Motor neuron (in vitro differentiated cells): ENCODE measurements around the gene FAM171A2. TPM values are rescaled to one million over a fixed set of nuclear protein-coding genes. Genes with fewer than 3 reads are reported as not detected.
"Not testable (repeated sequence)": the region's sequence is repeated elsewhere in the genome, so short reads cannot be mapped to it uniquely, and the experiment has no call there.

ENCODE experiments used
- ATAC-seq, 8 experiments: fragments of 200-7000 bp; cut with Tn5 transposase; replicated peaks in 6 of 8; 2 replicates each; pipeline ENCODE4 v1.8.0; 2021; ENCODE audit warnings: mild to moderate bottlenecking in 8 of 8, moderate library complexity in 8 of 8
- H3K27ac ChIP-seq, 2 donors: fragments of 250-450 bp; sonication (Bioruptor Pico); 2 replicates each; pipeline ENCODE4 v1.9.0; 2021; ENCODE audit warnings: antibody characterized with exemption in 2 of 2, mild to moderate bottlenecking in 2 of 2, moderate library complexity in 1 of 2
- H3K4me1 ChIP-seq, 2 donors: fragments of 250-450 bp; sonication (Bioruptor Pico); replicated peaks in 1 of 2; 2 replicates each; pipeline ENCODE4 v1.6.1; 2021; ENCODE audit warnings: antibody characterized with exemption in 2 of 2, mild to moderate bottlenecking in 2 of 2, moderate library complexity in 1 of 2
- H3K4me3 ChIP-seq, 5 donors: fragments of 250-450 bp; sonication (Bioruptor Pico); 2 replicates each; pipeline ENCODE4 v1.9.0; 2021; ENCODE audit warnings: antibody characterized with exemption in 5 of 5, mild to moderate bottlenecking in 5 of 5, moderate library complexity in 4 of 5
- WGBS, 10 experiments: fragments of 450-650 bp; shearing (Covaris generic); methylation state at CpG; one replicate each; pipeline ENCODE4 v1.0.0; 2022; 5-methylcytosine and 5-hydroxymethylcytosine counted together
- in situ Hi-C, 9 experiments: fragments of 400-800 bp; cut with MboI; loops; one replicate each; pipeline ENCODE4 v1.15.0; 2021; ENCODE audit warnings: low sequenced_read_pairs in 9 of 9, low pct_unique_long_range_greater_than_20kb in 2 of 9; ENCODE audit not compliant: unreplicated experiment in 9 of 9
- total RNA-seq, 8 experiments: library from RNA; unstranded; fragments of 300-600 nt; gene quantifications; 2 replicates each; pipeline versions ENCODE4 v1.2.3 to v1.2.4, GENCODE V29; 2022

Gene FAM171A2
- total RNA-seq, 8 experiments from 2014 or later = 0.81 to 30.1 (median 22.7) TPM

DNA sequence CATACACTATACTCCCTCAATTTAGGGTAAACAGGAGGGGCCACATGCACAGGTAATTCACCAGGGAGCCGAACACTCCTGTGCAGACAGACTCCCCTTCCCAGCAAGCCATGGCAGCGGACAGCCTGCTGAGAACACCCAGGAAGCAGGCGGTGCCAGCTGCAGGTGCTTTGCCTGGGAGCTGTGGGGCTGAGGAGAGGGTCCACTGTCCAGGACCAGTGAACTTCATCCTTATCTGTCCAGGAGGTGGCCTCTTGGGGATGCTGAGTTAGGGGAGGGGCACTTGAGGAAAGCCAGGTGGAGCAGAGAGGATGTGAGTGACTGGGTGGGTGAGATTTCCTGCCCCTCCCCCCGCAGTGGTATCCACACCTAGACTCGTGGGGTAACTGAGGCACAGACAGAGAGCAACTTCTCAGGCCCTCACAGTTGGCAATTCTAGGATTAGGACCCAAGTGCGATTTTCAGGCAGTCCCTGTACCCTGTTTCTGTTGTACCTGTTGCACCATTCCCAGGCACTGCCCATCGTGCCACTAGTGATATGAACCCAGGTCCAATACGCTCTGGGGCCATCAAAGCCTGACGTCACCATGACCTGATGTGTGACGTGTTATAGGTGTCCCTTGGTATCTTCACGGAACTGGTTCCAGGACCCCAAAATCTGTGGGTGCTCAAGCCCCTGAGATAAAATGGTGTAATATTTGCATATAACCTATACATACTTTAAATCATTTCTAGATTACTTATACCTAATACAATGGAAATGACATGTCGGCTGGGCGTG lies 17.4 kb downstream of the FAM171A2 start:
- in situ Hi-C loops = loop anchor here in 3 of 9 experiments (25.0 kb wide), 1 partner anchor 134 kb away; the partner anchor contains the start of gene UBTF (in 3 of the 3)
- ATAC-seq = no peak
- 67 to 100% (median 74%) methylated on average over 1 to 10 of the region's 13 CpGs; no CpG with 5 or more reads in 4 of the 10 experiments for WGBS, 10 experiments
- H3K27ac ChIP-seq = no peak overlapping the region
- peak overlapping the region; percentile 50 to 83 (median 62) for H3K4me3 ChIP-seq
- H3K4me1 ChIP-seq = peaks cover 4 to 8% of the 10 kb centered on the region in 2 donors

- H3K4me3 ChIP-seq = peak overlapping the region; percentile 50 to 83 (median 62)
- in situ Hi-C loops = loop anchor here in 3 of 9 experiments (25.0 kb wide), 1 partner anchor 133 kb away; the partner anchor contains the start of gene UBTF (in 3 of the 3)
- H3K27ac ChIP-seq = peak overlapping the region in 1 of 2 donors; percentile 10
- WGBS, 10 experiments = 0 to 3% (median 0%) methylated on average over 2 to 9 of the region's 21 CpGs; no CpG with 5 or more reads in 6 of the 10 experiments
- peak; percentile 10 to 37 (median 26) for ATAC-seq
- H3K4me1 ChIP-seq = peaks cover 4 to 8% of the 10 kb centered on the region in 2 donors
These were observed 18.1 kb downstream of the FAM171A2 start for GRCh38 chr17:44345454-44346026.

DNA sequence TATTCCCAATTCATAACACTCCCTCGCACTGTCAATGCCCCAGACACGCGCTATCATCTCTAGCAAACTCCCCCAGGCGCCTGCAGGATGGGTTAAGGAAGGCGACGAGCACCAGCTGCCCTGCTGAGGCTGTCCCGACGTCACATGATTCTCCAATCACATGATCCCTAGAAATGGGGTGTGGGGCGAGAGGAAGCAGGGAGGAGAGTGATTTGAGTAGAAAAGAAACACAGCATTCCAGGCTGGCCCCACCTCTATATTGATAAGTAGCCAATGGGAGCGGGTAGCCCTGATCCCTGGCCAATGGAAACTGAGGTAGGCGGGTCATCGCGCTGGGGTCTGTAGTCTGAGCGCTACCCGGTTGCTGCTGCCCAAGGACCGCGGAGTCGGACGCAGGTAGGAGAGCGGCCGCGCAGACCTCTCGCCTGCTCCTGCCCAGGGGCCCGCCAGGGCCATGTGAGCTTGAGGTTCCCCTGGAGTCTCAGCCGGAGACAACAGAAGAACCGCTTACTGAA lies 18.7 kb downstream of the FAM171A2 start, which contains the start of gene GRN:
Gene GRN (plus strand): TSS at position 364 of the 515 bp plus-strand sequence. CDS start 3,863 bp downstream, outside the sequence.
- Histone ChIP-seq H3K4me3 (peak within 1 kb of the TSS; percentile 50 to 83 (median 62)), H3K4me1 (peaks cover 4 to 8% of the 10 kb centered on the region in 2 donors), H3K27ac (peak within 1 kb of the TSS; percentile 10 to 44)
- 0 to 10% (median 1%) methylated on average over 2 to 9 of the region's 26 CpGs; no CpG with 5 or more reads in 6 of the 10 experiments for WGBS, 10 experiments
- ATAC-seq = peak; percentile 93 to 99 (median 98)
- in situ Hi-C loops = loop anchor here in 3 of 9 experiments (25.0 kb wide), 1 partner anchor 133 kb away; the partner anchor contains the start of gene UBTF (in 3 of the 3)

DNA sequence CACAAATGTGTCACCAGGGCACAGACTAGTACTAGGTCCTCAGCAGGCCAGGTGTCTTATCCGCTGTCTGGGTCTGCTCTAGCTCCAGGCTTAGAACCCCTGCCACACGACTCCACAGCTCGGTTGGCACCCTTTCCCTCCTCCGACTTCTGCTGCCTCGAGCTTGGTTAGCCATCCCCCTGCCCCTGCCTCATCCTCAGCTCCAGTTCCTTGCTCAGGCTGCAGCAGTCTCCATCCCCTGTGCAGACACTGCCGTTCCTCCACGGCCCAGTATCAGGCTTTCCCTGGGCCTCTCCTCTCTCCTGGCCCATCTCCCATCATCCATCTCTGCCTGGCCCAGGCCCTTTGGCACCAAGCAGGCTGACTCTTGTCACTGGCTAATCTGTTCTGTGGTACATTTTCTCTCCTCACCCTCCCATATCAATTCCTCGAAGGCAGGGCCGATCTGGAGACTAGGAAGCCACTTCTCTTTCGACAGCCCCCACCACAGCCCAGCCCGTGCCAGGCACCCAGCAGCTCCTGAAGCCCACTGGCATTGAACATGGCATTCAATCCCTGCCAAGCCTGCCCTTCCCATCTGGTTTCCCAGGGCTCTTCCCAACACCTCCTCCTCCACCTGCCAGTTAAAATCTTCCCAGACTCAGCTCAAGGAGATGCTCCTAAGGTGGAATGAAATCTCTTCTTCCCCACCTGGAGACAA lies 20.0 kb downstream of the FAM171A2 start:
- no peak for ATAC-seq
- Histone ChIP-seq H3K4me3 (no peak overlapping the region), H3K27ac (no peak overlapping the region), H3K4me1 (peaks cover 4 to 8% of the 10 kb centered on the region in 2 donors)
- in situ Hi-C loops = loop anchor here in 3 of 9 experiments (25.0 kb wide), 1 partner anchor 131 kb away; the partner anchor contains the start of gene UBTF (in 3 of the 3)
- WGBS, 10 experiments = 19 to 67% (median 40%) methylated on average over 1 to 7 of the region's 11 CpGs; no CpG with 5 or more reads in 2 of the 10 experiments

DNA sequence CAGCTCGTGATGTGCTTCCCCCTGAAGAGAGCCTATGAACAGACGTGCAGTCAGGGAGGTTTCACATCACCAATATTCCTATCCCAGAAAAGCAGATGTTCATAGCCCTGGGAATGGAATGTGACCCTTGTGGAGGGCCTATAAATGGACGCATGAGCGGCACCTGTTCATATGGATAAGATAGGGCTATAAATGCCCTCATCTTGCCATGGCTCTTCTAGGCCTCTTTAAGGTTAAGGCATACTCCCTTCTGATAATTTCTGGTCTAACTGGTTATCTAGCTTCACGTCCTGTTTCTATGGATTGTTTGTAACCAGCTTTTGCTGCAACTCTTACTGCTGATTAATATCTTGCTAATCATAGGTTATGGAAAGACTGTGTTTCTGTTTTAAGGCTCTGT lies 23.1 kb downstream of the FAM171A2 start:
- H3K27ac ChIP-seq, H3K4me1 ChIP-seq, H3K4me3 ChIP-seq, ATAC-seq: not testable (repeated sequence)
- in situ Hi-C loops = loop anchor here in 3 of 9 experiments (25.0 kb wide), 1 partner anchor 128 kb away; the partner anchor contains the start of gene UBTF (in 3 of the 3)
- 0 to 60% (median 43%) methylated on average over 1 to 3 of the region's 5 CpGs; no CpG with 5 or more reads in 4 of the 10 experiments for WGBS, 10 experiments

- Histone ChIP-seq H3K4me1 (no peaks in the 10 kb centered on the region), H3K4me3 (no peak overlapping the region), H3K27ac (no peak overlapping the region)
- ATAC-seq = peak in 7 of 8 experiments; percentile 28 to 59 (median 46)
- WGBS, 10 experiments = 20 to 100% (median 50%) methylated on average over 1 to 4 of the region's 6 CpGs; no CpG with 5 or more reads in 6 of the 10 experiments
- in situ Hi-C loops = loop anchor here in 3 of 9 experiments (25.0 kb wide), 1 partner anchor 126 kb away; the partner anchor contains the start of gene UBTF (in 3 of the 3)
These were observed 25.0 kb downstream of the FAM171A2 start for GRCh38 chr17:44338702-44339101.

- H3K4me3 ChIP-seq = no peak overlapping the region
- no peak overlapping the region for H3K27ac ChIP-seq
- 7 to 80% (median 36%) methylated on average over 2 to 3 of the region's 5 CpGs; no CpG with 5 or more reads in 5 of the 10 experiments for WGBS, 10 experiments
- in situ Hi-C loops = loop anchor here in 3 of 9 experiments (25.0 kb wide), 1 partner anchor 124 kb away; the partner anchor contains the start of gene UBTF (in 3 of the 3)
- peaks cover 2 to 5% of the 10 kb centered on the region in 2 donors for H3K4me1 ChIP-seq
- ATAC-seq = no peak
These were observed 27.7 kb downstream of the FAM171A2 start for GRCh38 chr17:44335968-44336367.

DNA sequence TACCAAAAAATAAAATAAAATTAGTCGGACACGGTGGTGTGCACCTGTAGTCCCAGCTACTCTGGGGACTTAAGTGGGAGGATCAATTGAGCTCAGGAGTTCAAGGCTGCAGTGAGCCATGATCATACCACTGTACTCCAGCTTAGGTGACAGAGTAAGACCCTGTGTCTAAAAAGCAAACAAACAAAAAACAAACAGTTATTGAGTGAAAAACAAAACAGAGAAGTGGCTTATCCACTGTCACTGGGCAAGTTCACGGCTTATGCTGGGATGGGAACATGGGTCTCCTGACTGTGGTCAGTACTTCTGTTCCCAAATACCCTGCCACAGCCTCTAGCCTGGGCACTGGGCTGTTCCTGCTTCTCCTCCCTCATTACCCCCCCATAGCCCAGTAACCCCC lies 28.1 kb downstream of the FAM171A2 start:
- Histone ChIP-seq H3K27ac (no peak overlapping the region), H3K4me1 (peaks cover 4 to 6% of the 10 kb centered on the region in 2 donors), H3K4me3 (no peak overlapping the region)
- in situ Hi-C loops = loop anchor here in 3 of 9 experiments (25.0 kb wide), 1 partner anchor 123 kb away; the partner anchor contains the start of gene UBTF (in 3 of the 3)
- 70 to 100% (median 83%) methylated on average over 1 to 3 of the region's 3 CpGs; no CpG with 5 or more reads in 3 of the 10 experiments for WGBS, 10 experiments
- no peak for ATAC-seq

- in situ Hi-C loops = loop anchor here in 3 of 9 experiments (25.0 kb wide), 1 partner anchor 122 kb away; the partner anchor contains the start of gene UBTF (in 3 of the 3)
- peaks cover 4 to 6% of the 10 kb centered on the region in 2 donors for H3K4me1 ChIP-seq
- WGBS, 10 experiments = 13 to 25% methylated on average over 1 to 2 of the region's 3 CpGs; no CpG with 5 or more reads in 8 of the 10 experiments
- H3K4me3 ChIP-seq = no peak overlapping the region
- H3K27ac ChIP-seq = no peak overlapping the region
- no peak for ATAC-seq
These were observed 28.9 kb downstream of the FAM171A2 start for GRCh38 chr17:44334727-44335126.

DNA sequence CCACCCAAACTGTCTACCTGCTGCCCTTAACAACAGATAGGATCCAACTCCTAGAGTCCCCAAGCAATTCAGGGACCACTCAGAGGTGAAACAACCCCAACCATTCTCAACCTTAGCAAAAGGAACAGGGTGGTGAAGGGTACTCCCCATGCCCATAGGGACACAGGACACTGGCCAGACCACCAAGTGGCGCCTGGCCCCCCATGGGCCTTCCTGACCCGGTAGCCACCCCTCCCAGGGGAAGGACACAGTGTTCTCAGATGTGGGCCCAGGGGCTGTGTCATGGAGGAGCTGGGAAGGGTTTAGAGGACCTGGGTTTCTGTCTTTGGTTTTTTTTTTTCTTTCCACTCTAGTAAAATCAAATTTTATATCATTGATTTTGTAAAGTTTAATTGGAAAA lies 29.3 kb downstream of the FAM171A2 start:
- Histone ChIP-seq H3K4me3 (no peak overlapping the region), H3K27ac (no peak overlapping the region), H3K4me1 (peaks cover 4 to 6% of the 10 kb centered on the region in 2 donors)
- 0 to 39% (median 28%) methylated on average over 1 to 2 of the region's 2 CpGs; no CpG with 5 or more reads in 7 of the 10 experiments for WGBS, 10 experiments
- in situ Hi-C loops = loop anchor here in 3 of 9 experiments (25.0 kb wide), 1 partner anchor 122 kb away; the partner anchor contains the start of gene UBTF (in 3 of the 3)
- ATAC-seq = no peak

DNA sequence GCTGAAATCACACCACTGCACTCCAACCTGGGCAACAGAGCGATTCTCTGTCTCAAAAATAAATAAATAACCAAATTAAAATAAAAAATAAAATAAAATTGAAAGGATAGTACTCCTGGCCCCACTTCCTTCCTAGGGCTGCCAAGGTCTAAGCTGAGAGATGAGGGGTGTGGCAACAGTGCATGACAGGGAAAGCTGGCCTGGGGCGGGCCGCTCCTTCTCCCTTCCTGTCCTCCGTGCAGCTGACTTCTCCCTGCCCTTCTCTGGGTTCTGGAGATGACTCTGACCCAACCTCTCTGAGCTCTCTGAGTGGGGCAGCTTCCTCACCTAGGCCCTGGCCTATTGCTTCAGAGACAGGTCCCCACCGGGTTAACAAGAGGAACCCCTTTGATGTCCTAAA lies 30.3 kb downstream of the FAM171A2 start:
- H3K27ac ChIP-seq = no peak overlapping the region
- no peak overlapping the region for H3K4me3 ChIP-seq
- in situ Hi-C loops = loop anchor here in 3 of 9 experiments (25.0 kb wide), 1 partner anchor 121 kb away; the partner anchor contains the start of gene UBTF (in 3 of the 3)
- 26 to 100% (median 61%) methylated on average over 1 to 5 of the region's 5 CpGs; no CpG with 5 or more reads in 3 of the 10 experiments for WGBS, 10 experiments
- ATAC-seq = peak in 2 of 8 experiments; percentile 84
- H3K4me1 ChIP-seq = peaks cover 4 to 6% of the 10 kb centered on the region in 2 donors
